NCI-H128 (cell line): Measurements from ENCODE around the gene GMPPB.
"Not testable (repeated sequence)": the region's sequence is repeated elsewhere in the genome, so short reads cannot be mapped to it uniquely, and the experiment has no call there.

Source experiments
- DNase-seq: peaks from one replicate; lab custom pipeline; 2025; ENCODE audit not compliant: unreplicated experiment; lab: John Stamatoyannopoulos, UW

GMPPB gene

DNA sequence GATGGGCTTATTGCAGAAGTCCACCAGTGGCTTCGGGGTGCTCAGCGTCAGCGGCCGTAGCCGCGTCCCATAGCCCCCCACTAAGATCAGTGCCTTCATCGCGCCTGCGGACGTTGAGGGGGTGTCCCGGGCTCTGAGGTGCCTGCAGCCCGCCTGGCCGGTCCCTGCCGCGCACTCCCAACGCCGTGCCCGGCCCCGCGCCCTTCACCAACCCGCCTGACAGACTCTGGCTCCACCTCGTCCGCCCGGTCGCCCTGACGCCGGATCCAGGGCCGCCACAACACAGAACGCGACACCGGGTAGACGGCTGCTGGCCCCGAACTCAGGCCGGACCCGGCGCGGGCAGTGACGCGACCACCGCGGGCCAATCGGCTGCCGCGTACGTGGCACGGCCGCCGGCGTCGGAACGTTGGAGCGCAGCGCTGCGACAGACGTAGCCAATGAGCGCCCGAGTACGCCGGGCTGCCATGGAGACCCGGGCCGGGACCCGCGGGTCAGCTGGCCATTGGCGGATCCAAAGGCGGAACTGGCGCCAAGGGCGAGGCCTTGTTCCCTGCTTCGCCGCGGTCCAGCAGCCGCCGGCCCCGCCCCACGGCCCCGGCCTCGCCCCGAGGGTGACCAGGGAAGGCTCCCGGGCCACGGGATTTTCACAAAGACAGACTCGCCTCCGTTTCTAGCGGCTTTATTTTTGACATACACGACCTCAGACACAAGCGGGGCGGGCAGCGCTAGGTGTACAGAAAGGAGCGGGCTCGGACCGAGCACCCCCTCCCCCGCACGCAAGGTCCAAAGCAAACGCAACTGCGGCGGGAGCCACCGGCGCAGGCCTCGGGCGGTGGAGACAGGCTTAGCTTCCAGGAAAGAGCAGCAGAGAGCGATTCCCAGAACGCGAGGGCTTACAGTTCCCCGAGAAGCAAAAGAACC lies at the start of gene GMPPB:
Gene GMPPB, minus strand, starts transcription at position 324 of the 924 bp plus-strand sequence. Its CDS starts 225 bp downstream, at position 99.
- DNase-seq, result peak; percentile 84

DNA sequence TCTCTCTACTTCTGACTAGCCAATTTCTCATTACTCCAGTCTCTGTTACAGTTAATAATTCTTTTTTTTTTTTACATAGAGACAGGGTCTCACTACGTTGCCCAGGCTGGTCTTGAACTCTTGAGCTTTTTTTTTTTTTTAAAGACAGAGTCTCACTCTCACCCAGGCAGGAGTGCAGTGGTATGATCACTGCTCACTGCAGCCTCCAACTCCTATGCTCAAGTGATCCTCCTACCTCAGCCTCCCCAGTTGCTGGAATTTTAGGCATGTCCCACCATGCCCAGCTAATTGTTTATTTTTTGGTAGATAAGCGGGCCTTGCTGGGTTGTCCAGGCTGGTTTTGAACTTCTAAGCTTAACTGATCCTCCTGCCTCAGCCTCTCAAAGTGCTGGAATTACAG lies 49.0 kb upstream of the GMPPB start:
- DNase-seq, result no peak

GRCh38 chr3:49771340-49771938 lies 47.7 kb upstream of the GMPPB start:
- no peak for DNase-seq

DNA sequence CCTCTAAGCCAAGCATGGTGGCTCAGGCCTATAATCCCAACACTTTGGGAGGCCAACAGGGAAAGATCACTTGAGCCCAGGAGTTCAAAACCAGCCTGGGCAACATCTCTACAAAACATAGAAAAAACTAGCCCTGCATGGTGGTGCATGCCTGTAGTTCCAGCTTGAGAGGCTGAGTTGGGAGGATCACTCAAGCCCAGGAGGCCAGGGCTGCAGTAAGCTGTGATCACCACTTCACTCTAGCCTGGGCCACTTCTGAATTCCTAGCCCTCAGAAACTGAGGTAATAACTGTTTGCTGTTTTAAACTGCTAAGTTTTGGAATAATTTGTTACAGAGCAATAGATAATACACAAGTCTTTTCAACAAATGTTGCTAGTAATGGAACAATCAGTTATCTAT lies 46.2 kb upstream of the GMPPB start:
- no peak for DNase-seq

DNA sequence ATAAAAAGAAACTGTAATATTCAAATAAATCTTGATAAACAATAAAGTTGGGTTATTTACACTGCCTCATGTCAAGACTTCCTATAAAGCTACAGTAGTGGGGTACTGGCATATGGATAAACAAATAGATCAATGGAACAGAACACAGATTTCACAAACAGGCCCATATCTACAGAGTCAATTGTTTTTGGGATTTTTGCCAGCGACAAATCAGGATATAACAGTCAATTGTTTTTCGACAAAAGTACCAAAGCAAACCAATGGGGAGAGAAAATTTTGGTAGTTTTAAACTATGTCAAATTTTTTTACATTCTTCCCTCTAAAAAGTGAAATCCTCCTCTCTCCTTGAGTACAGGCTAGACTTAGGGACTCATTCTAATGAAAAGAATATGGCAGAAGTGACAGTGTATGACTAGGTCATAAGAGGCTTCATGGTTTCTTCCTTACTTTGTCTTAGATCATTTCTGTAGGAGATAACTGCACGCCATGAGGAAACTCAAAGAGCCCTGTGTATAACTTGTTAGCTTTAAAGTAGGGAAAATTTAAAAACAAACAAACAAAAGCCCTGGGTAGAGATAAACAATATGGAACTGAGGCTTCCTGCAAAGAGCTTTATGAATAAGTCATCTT lies 45.6 kb upstream of the GMPPB start:
- DNase-seq, result no peak

DNA sequence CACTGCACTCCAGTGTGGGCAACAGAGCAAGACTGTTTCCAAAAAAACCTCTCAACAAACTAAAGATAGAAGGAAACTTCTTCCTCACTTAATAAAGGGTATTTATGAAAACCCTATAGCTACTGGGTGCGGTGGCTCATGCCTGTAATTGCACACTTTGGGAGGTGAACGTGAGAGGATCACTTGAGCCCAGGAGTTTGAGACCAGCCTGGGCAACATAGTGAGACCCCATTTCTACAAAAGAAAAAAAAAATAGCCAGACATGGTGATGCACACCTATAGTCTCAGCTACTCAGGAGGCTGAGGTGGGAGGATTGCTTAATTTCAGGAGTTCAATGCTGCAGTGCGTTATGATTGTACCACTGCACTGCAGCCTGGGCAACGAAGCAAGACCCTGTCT lies 40.2 kb upstream of the GMPPB start:
- no peak for DNase-seq

GRCh38 chr3:49761661-49762060 lies 37.9 kb upstream of the GMPPB start:
- DNase-seq, result no peak

GRCh38 chr3:49759226-49759625 lies 35.5 kb upstream of the GMPPB start:
- no peak for DNase-seq

DNA sequence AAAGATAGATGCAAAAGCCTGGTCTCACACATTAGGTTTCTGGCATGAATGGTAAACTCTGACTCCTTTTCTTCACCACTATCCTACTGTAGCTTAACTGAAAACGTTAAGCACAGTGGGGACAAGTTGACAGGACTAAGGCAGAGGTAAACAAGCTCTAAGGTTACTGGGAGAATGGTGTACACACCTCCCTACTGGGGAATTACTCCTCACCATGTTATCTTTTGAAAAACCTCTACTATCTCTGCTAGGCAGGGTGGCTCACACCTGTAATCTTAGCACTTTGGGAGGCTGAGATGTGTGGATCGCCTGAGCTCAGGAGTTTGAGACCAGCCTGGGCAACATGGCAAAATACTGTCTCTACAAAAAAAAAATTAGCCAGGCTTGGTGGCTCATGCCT lies 33.4 kb upstream of the GMPPB start:
- no peak for DNase-seq

DNA sequence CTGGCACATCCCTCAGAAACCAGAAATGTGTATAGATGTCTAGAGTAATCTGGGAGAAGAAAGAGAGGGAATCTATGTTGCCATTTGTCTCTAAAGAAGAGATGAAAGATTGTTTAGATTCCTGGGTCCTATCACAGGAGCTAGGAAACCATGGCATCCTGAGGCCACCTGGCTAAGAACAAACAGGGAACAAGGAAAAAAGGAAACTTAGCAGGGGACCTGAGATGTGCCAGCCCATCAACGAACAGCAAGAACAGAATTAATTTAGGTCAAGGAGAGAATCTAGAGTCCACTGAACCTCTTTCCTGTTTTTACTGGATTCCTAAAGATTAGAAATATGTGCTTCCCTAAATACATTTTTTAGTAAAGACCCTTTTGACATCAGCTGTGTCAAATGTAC lies 32.3 kb upstream of the GMPPB start:
- no peak for DNase-seq

DNA sequence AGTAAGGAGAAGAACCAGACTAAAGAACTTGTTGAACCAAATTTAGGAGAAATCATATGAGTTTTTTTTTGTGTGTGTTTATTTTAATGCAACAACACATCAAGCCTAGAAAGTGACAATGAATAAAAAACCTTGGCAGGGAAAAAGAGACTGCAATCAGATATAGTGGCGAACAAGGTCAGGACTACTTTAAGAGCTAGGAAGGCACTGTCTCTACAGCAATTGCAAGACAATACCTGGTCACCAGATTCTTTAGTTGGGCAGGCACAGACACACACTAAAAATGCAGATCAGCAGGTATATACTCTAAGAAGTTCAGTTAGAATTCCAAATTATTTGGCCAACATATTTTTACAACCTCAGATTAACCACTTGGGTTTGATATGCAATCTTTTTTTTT lies 30.8 kb upstream of the GMPPB start:
- no peak for DNase-seq

DNA sequence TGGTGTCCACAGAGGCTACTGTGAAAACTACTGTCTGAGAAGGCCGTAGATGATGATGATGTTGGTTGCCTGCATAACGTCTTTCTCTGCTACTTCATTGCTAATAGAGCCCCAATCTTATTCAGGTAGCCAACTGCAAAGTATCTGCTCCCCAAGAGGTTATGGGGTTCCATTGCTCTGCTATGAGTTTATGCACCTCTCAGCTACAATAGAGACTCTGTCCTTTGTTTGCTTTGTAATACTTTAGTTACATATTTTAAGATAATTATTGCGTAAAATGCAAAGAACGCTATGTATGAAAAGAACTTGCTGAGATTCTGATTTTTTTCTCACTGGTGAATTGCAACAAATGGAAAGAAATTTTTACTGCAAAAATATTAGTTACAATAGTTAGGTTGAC lies 27.8 kb upstream of the GMPPB start:
- DNase-seq, result no peak

- DNase-seq, result no peak
Measured at GRCh38 chr3:49750056-49750455, 26.3 kb upstream of the GMPPB start.

GRCh38 chr3:49748874-49749273 lies 25.1 kb upstream of the GMPPB start:
- not testable (repeated sequence) for DNase-seq

DNA sequence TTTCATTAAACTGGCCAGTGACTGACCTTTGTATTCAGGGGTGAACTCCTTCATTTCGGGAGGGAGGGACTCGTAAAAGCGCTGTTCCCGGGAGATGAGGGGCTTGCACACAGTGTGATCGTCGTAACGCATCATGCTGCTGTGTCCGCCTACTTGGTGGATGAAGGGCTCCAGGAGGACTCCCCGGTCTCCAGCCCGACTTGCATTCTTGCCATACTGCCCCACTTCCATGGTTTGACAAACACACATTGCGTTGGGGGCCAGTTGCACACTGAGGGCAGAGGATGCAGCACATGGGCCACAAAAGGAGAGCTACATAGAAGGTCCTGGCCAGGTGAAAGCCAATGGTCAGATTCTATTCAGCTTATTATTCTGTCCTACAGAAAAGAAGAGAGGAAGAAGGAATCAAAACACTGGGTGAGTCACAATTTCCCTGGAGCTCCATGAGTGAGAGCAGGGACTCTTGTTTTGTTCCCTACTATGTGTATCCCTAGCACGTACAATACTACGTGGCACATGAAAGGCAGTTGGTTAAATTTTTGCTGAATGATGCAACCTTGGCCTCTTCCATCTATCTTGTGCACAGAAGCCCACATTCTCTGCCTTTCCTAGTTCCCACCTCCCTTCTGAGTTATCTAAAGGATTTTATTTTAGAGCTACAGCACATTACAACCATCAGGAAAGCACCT lies 24.2 kb upstream of the GMPPB start:
- DNase-seq, result no peak

DNA sequence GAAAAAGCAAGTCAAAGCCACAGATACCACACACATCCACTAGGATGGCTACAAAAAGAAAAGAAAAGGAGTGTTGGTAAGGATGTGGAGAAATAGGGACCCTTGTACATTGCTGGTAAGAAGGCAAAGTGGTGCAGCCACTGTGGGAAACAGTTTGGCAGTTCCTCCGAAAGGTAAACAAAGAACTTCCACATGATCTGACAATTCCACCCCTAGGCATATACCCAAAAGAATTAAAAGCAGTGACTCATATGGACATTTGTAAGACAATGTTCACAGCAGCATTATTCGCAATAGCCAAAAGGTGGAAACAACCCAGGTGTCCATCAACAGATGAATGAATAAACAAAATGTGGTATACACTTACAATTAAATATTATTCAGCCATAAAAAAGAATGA lies 22.2 kb upstream of the GMPPB start:
- no peak for DNase-seq

- no peak for DNase-seq
Measured at GRCh38 chr3:49740427-49740826, 16.7 kb upstream of the GMPPB start.

DNA sequence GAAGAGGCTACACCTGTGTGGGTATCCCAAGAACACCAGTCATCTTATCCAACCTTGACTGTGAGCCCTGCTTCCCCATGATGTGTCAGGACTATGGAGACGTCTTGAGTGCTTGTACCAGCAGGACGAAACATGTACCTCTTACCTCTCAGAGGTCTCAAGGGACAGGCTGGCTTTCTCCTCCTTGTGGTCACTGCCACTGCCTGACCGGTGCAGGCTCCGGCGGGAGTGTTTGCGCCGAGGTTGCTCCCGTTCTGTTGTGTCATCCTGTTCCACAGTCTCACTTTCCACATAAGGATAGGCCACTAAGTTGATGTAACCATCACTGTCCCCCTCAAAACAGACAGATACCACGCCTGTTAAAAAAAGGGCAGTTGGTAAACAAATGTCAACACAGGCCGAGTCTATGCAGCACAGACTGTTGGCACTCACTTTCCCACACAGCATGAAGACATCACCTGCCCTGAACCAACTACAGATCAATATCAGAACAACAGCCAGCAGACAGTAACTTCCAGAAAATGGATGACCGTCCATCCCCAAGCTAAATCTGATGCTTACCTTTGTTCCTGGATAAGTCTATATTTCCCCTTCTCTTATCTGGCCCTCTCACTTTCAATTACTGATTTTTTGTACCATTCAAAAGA lies 14.4 kb upstream of the GMPPB start:
- no peak for DNase-seq

- no peak for DNase-seq
Measured at GRCh38 chr3:49734752-49735151, 11.0 kb upstream of the GMPPB start.

DNA sequence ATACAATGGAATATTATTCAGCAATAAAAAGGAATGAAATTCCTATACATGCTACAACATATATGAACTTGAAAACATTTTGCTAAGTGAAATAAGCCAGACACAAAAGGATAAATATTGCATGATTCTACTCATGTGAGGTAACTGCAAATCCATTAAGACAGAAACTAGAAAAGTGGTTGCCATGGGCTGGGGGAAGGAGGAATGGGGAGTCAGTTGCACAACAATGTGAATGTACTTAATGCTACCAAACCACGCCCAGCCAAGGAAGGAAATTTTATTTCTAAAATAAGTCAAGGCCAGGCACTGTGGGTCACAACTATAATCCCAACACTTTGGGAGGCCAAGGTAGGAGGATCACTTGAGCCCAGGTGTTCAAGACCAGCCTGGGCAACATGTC lies 9.8 kb upstream of the GMPPB start:
- no peak for DNase-seq

DNA sequence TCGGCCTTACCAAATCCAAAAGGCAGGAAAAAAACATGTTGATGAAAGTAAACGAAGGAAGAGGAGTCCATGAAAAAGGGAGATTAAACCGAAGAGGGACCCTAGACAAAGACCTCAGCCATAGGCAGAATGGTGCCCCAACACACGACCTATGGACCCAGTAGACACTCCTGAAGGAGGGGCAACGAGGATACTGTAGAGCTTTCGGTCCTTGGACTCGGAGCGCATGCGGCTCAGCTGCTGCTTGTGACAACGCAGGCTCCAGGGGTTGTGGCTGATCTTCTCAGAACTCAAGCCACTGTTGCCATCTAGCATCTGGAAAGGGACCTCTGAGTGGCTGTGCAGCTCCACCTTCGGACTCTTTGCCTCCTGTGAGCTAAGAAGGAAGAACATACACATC lies 8.8 kb upstream of the GMPPB start:
- DNase-seq, result no peak
